MCF 10A (cell line): Measurements from ENCODE around the gene NR3C1. TPM values are rescaled to one million over a fixed set of nuclear protein-coding genes. Genes with fewer than 3 reads are reported as not detected.

Source experiments
- BruUV-seq: library from RNA; stranded (reverse); fragments of 400-500 nt; replicated peaks from 2 replicates; lab custom pipeline; 2021; lab: Mats Ljungman, UMichigan
- CTCF ChIA-PET: fragments of 300-600 bp; sonication (Branson Sonifier 250); formaldehyde crosslinking; extraction: SDS; loops from one replicate; lab custom pipeline; 2021; ENCODE audit warnings: antibody characterized with exemption, inconsistent platforms; lab: Yijun Ruan, JAX
- POLR2A ChIA-PET: fragments of 300-600, 350-650 bp; sonication (Branson Sonifier 250); formaldehyde crosslinking; extraction: SDS; loops from one replicate; lab custom pipeline; 2020; ENCODE audit warnings: antibody characterized with exemption, inconsistent platforms; lab: Yijun Ruan, JAX
- DNase-seq: peaks from one replicate; pipeline ENCODE4 v3.0.0-alpha.2; 2018; ENCODE audit not compliant: unreplicated experiment
- H3K27ac Mint-ChIP-seq: one replicate; pipeline ENCODE4 v1.8.0; 2022; ENCODE audit warnings: mild to moderate bottlenecking, low read depth, mixed read lengths; ENCODE audit not compliant: unreplicated experiment
- H3K27me3 Mint-ChIP-seq: one replicate; pipeline ENCODE4 v1.8.0; 2022; ENCODE audit warnings: mixed read lengths; ENCODE audit not compliant: insufficient read depth, unreplicated experiment
- H3K36me3 Mint-ChIP-seq: one replicate; pipeline ENCODE4 v1.8.0; 2022; ENCODE audit warnings: mild to moderate bottlenecking, moderate library complexity, mixed read lengths; ENCODE audit not compliant: insufficient read depth, unreplicated experiment
- H3K4me1 Mint-ChIP-seq: one replicate; pipeline ENCODE4 v1.8.0; 2022; ENCODE audit warnings: mixed read lengths; ENCODE audit not compliant: insufficient read depth, unreplicated experiment
- H3K4me3 Mint-ChIP-seq: one replicate; pipeline ENCODE4 v1.8.0; 2022; ENCODE audit warnings: mild to moderate bottlenecking, moderate library complexity, mixed read lengths; ENCODE audit not compliant: unreplicated experiment
- H3K9me3 Mint-ChIP-seq: one replicate; pipeline ENCODE4 v1.8.0; 2022; ENCODE audit warnings: mixed read lengths; ENCODE audit not compliant: unreplicated experiment
- intact Hi-C: fragments of 100-400 bp; cut with micrococcal nuclease; formaldehyde crosslinking; loops from 2 replicates; pipeline ENCODE4 v1.14.1; 2022
- total RNA-seq: library from RNA; stranded (reverse); gene quantifications from 2 replicates; pipeline ENCODE4 v1.2.3, GENCODE V29; 2022
- TF ChIP-seq, protein P1 (sequence below): fragments of 200-600 bp; IDR thresholded peaks from one replicate; pipeline ENCODE4 v1.8.0; 2022; ENCODE audit warnings: antibody characterized with exemption, mild to moderate bottlenecking; ENCODE audit not compliant: unreplicated experiment

Gene NR3C1
- total RNA-seq, 1 experiment from 2014 or later: 92.9 TPM

GRCh38 chr5:143251190-143251589 lies 152.3 kb downstream of the NR3C1 start:
- TF ChIP-seq, protein P1, sequence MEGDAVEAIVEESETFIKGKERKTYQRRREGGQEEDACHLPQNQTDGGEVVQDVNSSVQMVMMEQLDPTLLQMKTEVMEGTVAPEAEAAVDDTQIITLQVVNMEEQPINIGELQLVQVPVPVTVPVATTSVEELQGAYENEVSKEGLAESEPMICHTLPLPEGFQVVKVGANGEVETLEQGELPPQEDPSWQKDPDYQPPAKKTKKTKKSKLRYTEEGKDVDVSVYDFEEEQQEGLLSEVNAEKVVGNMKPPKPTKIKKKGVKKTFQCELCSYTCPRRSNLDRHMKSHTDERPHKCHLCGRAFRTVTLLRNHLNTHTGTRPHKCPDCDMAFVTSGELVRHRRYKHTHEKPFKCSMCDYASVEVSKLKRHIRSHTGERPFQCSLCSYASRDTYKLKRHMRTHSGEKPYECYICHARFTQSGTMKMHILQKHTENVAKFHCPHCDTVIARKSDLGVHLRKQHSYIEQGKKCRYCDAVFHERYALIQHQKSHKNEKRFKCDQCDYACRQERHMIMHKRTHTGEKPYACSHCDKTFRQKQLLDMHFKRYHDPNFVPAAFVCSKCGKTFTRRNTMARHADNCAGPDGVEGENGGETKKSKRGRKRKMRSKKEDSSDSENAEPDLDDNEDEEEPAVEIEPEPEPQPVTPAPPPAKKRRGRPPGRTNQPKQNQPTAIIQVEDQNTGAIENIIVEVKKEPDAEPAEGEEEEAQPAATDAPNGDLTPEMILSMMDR: no peak
- intact Hi-C loops: no loop called here
- Mint-ChIP-seq H3K4me1 (peaks cover 23% of the 10 kb centered on the region), H3K27me3 (no peaks in the 10 kb centered on the region), H3K9me3 (peaks cover 8% of the 10 kb centered on the region), H3K4me3 (no peak overlapping the region), H3K36me3 (no peaks in the 10 kb centered on the region), H3K27ac (no peak overlapping the region)
- ChIA-PET POLR2A (interaction anchor here (1.3 to 3.5 kb wide), 2 partner anchors 45 to 56 kb away, joined by 5 to 19 read pairs; no protein-coding TSS in a partner anchor), CTCF (interaction anchor here (1.0 kb wide), 1 partner anchor 42 kb away, joined by 3 read pairs; no protein-coding TSS in a partner anchor)
- DNase-seq: no peak
- no TSS peak for BruUV-seq

DNA sequence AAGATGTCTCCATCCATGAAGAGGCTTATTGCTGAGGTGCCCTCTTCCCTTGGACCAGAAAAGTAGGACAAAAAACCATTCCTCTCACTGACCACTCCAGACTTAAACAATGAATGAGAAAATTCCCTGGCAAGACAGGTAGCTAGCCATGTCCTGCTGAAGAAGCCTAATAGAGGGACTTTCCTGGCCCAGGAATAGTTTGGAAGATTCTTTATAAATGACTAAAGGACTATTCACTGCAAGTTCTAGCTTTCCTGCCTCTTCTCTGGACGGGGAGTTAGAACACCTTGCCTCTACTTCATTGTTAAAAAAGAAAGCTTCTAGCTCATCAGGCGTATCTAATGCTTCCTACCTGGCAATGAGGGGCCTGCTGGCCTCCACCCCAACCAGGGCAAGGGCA lies 153.6 kb downstream of the NR3C1 start:
- H3K4me1 Mint-ChIP-seq: peaks cover 37% of the 10 kb centered on the region
- peak overlapping the region; percentile 52 for H3K27ac Mint-ChIP-seq
- peaks cover 8% of the 10 kb centered on the region for H3K9me3 Mint-ChIP-seq
- H3K27me3 Mint-ChIP-seq: no peaks in the 10 kb centered on the region
- no peaks in the 10 kb centered on the region for H3K36me3 Mint-ChIP-seq
- intact Hi-C loops: loop anchor here (10.0 kb wide), 1 partner anchor 325 kb away; no protein-coding TSS in a partner anchor
- H3K4me3 Mint-ChIP-seq: no peak overlapping the region
- CTCF ChIA-PET: interaction anchor here (0.6 to 1.1 kb wide), 6 partner anchors 9 to 332 kb away, joined by 3 to 6 read pairs (median 4); no protein-coding TSS in a partner anchor
- DNase-seq: no peak
- BruUV-seq: no TSS peak
- TF ChIP-seq, protein P1: no peak
- POLR2A ChIA-PET: interaction anchor here (0.7 to 3.5 kb wide), 24 partner anchors 11 to 257 kb away, joined by 3 to 25 read pairs (median 4); no protein-coding TSS in a partner anchor

GRCh38 chr5:143248822-143249579 lies 154.5 kb downstream of the NR3C1 start:
- Mint-ChIP-seq H3K27me3 (no peaks in the 10 kb centered on the region), H3K9me3 (peaks cover 8% of the 10 kb centered on the region), H3K4me3 (no peak overlapping the region), H3K27ac (peak overlapping the region; percentile 52), H3K4me1 (peaks cover 45% of the 10 kb centered on the region), H3K36me3 (no peaks in the 10 kb centered on the region)
- POLR2A ChIA-PET: interaction anchor here (0.7 to 3.5 kb wide), 33 partner anchors 9 to 258 kb away, joined by 3 to 25 read pairs (median 3); no protein-coding TSS in a partner anchor
- peak; percentile 81 for DNase-seq
- intact Hi-C loops: loop anchor here (10.0 kb wide), 1 partner anchor 324 kb away; no protein-coding TSS in a partner anchor
- no TSS peak for BruUV-seq
- CTCF ChIA-PET: interaction anchor here (0.6 to 1.0 kb wide), 6 partner anchors 14 to 576 kb away, joined by 3 to 5 read pairs (median 4); no protein-coding TSS in a partner anchor
- TF ChIP-seq, protein P1: no peak

- Mint-ChIP-seq H3K4me1 (peaks cover 50% of the 10 kb centered on the region), H3K9me3 (peaks cover 8% of the 10 kb centered on the region), H3K27ac (peak overlapping the region; percentile 52), H3K27me3 (no peaks in the 10 kb centered on the region), H3K36me3 (no peaks in the 10 kb centered on the region), H3K4me3 (no peak overlapping the region)
- no peak for DNase-seq
- intact Hi-C loops: loop anchor here (10.0 kb wide), 1 partner anchor 324 kb away; no protein-coding TSS in a partner anchor
- TF ChIP-seq, protein P1: no peak
- ChIA-PET CTCF (interaction anchor here (0.7 to 1.0 kb wide), 3 partner anchors 259 to 576 kb away, joined by 3 to 4 read pairs (median 4); no protein-coding TSS in a partner anchor), POLR2A (interaction anchor here (0.7 to 3.5 kb wide), 21 partner anchors 9 to 247 kb away, joined by 3 to 25 read pairs (median 4); no protein-coding TSS in a partner anchor)
- BruUV-seq: no TSS peak
These were observed 155.1 kb downstream of the NR3C1 start for GRCh38 chr5:143248391-143248790.
